SW 1271 (cell line): ENCODE data around the gene MYO18A.
"Not testable (repeated sequence)": the region's sequence is repeated elsewhere in the genome, so short reads cannot be mapped to it uniquely, and the experiment has no call there.

ENCODE experiments used
- DNase-seq, 2 experiments: peaks; one replicate each; lab custom pipeline; 2025; lab: John Stamatoyannopoulos, UW

MYO18A gene

DNA sequence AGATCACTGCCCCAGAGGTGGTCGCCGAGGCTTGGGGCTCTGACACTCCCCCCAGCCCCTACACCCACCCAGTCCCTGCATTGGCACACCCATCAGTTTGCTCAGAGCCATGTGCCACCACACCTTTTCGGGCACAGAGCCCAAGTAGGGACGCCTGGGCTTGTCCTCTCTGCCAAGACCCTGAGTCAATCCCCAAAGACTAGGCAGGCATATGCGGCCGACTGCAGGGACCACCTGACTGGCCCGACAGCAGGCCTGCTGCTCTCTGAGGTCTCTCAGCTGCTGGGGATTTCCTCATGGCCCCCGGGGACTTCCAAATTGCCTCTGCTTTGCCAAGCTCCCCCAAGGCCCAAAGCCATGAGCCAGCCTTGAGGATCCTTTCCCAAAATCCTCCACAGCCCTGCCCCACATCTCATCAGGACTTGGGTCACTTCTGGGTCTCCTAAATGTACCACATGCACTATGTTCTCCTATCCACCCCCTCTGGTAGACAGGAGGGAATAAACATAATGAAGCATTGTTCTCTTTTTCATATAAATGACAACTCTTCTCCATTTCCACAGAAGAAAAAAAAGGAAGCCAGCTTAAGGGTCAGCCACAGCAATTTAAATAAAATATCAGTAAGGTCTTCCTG lies 30.6 kb downstream of the MYO18A start:
- no peak for DNase-seq

DNA sequence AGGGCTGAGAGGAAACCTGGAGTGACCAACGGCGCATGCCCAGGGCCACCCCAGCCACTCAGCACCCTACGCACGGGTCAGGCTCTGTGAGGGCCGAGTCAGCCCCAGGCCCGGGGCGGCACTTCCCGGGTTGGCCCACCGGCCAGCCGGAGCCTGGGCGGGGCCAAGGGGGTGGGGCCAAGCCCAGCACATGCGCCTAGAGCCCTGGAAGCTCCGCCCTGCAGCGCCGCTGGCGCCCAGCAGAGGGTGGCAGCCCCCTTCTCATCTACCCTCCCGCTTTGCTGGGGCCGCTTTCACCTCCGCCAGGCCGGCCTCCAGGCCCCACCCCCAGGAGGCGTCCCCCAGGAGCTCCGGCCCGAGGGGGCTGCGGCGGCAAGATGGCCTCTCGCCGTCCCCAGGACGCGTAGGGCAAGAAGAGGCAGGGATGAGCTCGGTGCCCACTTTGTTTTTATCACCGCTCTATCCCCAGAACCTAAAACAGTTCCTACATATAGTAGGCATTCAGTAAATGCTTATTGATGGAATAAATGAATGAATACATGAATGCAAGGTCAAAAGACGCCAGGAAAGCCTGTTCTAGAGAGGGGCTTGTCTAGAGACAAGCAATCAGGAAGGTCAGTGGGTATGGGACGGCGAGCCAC lies 31.3 kb downstream of the MYO18A start:
- DNase-seq: peak; percentile 78 to 89

- no peak for DNase-seq
These were observed 31.9 kb downstream of the MYO18A start for GRCh38 chr17:29148257-29148789.

GRCh38 chr17:29147682-29148081 lies 32.5 kb downstream of the MYO18A start:
- no peak for DNase-seq

DNA sequence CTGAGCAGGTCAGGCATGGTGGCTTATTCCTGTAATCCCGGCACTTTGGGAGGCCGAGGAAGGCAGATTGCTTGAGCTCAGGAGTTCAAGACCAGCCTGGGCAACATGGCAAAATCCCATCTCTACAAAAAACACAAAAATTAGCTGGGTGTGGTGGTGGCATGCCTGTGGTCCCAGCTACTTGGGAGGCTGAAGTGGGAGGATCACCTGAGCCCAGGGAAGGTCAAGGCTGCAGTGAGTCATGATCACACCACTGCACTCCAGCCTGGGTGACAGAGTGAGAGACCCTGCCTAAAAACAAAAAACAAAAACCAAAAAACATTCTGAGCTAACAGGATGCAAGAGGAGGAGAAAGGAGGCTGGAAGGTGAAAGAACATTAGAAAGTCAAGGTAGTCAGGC lies 33.0 kb downstream of the MYO18A start:
- DNase-seq: not testable (repeated sequence)

DNA sequence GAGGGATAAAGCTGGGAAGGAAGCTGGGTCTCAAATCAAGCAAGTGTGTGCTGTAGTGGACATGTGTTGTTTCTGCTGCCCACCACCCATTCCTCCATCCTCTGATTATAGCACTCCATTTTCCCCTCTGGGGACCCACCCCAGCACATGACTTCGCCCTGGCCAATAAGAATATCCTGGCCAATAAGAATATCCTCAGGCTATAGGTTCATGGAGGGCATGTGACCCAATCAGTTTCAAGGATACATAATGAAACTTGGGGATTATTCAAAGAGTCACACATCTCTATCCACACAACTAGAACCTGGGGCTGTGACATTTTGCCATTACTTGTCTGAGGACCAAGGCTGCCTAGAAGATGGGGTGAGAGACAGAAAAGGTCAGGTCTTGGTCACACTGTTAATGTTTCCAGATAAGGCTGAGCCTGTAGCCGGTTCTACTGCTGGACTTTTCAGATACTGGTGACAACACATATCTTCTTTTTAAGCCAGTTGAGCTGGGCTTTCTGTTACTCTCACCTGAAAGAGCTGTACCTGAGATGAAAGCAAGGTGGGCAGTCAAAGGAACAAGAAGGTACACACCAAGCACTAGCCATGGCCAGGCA lies 33.7 kb downstream of the MYO18A start:
- no peak for DNase-seq

GRCh38 chr17:29145289-29146073 lies 34.7 kb downstream of the MYO18A start:
- peak in 1 of 2 experiments; percentile 77 for DNase-seq

DNA sequence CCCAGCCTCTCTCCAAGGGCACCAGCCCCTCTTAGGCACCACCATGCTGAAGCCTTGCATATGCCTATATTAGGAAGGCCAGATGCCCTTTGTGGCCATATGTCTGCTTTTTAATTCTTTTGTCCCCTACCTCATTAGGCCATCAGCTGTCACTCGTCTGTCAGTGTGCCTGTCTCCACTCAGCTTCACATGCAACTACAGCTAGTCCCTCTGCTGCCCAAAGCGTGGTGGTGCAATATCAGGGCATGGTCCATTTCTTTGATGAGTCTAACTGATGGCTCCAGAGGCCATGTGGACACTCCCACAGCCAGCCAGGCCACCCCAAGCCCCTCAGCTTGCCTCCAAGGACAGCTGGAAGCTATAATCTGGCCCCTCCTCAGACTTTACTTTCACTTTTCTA lies 36.3 kb downstream of the MYO18A start:
- DNase-seq: peak in 1 of 2 experiments; percentile 28

DNA sequence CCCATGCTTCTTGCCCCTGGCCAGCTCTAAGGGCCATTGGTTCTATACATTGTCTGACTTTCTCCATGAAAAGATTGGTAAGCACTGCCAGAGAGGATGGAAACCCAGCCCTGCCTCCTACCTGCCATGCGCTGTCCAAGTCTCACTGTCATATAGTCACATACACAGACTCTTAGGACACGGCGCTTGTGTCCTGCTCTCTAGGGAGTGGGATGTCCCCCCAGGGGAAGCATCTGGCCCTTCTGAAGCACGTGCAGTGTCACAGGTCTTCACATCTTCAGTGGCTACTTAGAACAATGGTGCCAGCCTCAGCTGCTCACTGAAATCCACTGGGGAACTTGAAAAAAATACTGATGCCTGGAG lies 38.7 kb downstream of the MYO18A start:
- DNase-seq: no peak

DNA sequence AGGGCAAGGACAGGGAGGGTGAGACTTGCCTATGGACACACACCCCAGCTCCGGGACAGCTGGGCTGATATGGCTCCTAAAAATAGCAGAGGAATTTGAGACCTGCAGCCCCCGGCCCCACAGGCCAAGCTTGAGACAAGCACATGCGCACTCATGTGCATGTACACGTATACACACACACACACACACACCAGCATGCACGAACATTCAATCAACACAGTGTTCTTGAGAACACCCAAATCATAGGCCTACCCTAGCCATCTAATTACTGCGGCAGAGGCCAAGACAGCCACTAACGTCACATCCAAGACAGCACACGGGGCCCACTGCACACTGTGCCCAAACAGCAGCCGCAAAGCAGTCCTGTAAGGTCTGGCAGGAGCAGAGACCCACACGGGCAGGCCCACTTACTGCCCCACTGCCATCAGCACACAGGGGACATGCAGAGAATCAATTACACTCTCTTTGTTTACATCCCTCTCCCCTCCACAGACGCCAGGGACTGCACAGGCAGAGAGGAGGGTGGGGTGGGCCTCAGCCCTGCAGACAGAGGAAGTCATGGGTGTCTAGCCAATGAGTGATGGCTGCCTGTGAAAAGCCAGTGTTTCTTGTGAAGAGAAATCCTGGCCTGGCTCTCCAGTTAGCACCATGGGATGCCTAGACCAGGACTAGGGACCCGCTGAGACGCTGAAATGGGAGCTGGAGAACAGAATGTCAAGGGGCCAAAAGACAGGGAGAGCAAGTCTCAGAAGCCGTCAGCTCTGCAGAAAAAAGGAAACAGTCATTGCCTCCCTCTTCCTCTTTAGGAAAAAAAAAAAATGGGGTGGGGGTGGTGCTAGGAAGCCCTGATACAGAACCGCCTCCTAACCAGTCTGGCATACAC lies 39.3 kb downstream of the MYO18A start:
- no peak for DNase-seq

- no peak for DNase-seq
These were observed 40.1 kb downstream of the MYO18A start for GRCh38 chr17:29140051-29140621.

DNA sequence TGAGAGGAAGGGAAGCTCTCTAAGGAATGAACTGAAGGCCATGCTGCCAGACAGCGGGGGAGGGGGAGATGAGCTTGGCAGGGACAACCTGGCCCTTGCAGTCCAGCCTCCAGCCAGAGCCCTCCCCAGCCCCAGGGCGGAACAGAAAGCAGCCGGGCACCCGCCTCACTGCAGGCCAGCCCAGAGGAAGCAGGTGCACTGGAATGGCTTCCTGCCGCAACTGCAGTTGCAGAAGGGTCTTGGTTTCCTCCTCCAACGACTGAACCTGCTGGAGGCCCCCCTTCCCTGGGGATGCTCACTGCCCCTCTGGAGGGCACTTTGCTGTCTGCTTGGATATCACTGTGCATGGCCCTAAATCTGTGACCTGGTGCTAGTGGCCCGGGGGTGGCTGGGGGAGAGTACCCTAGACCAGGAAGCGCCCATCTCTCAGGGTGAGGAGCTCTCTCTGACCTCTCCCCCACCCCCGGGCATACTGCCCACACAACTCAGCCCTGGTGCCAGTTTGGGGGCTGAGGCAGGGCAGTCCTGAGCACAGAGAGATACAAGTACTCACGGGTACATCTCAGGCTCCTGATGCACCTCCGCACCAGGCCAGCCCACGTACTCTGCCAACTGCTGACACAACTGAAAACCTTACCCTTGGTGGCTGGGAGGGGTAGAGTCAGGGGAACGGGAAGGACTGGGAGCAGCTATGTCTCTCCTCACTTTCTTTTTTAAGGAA lies 41.1 kb downstream of the MYO18A start:
- no peak for DNase-seq

DNA sequence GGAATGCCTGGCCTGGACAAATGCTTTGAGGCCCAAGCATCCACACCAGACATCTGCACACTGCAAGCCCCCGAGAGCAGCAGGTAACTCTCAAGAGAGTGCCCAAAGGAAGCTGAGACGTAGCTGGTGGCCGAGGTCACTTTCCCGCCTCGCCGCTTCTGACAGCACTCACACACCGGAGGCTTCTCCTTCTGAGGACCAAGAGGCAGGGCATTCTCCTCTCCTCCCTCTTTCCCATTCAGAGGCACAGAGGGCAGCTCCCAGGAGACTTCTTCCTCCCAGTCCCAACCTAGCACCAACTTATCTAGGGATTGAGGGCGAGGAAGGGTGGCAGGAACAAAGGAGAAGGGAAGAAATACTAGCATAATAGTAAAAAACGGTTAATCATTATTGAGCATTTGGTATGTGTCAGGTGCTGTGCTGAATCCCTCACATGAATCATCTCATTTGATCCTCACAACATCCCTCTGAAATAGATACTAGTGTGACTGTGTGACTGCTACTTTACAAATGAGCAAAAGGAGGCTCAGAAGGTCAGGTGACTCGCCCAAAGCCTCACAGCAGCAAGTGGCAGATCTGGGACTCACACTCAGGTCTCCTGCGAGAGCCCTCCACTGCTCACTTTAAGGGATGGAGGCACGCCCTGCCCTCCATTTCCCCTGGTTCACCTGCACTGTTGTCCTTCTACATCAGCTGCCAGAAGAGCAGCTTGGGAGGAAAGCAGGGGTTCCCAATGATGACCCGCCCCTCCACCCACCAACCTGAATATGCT lies 41.8 kb downstream of the MYO18A start:
- DNase-seq: no peak

GRCh38 chr17:29136998-29137730 lies 43.0 kb downstream of the MYO18A start:
- no peak for DNase-seq

- no peak for DNase-seq
These were observed 44.7 kb downstream of the MYO18A start for GRCh38 chr17:29135464-29135863.

DNA sequence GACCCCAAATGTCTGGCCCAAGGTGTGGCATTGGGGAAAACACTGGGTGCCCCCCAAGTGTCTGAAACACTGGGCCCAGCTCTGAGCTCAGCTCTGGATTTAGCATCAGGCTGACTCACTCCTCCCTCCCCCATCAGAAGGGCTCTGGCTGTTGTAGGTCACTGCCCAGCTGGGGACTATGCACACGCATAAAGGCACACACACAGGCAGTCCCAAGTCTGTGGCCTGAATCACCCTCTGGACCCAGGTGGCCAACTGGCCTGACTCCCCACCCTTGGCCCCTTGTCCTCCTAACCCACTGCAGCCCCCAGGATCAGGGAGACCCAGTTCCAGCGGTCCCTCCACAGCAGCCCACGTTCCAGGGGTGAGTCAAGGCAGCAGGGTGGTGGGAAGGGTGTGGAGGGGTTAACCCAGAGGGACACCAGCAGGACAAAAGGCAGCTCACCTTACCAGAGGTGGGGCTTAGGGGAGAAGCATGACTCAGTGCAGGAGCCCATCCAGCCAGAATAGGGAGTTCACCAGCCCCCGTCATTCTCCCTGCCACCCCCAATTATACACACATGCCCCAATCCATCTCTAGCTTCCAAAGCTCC lies 47.0 kb downstream of the MYO18A start:
- no peak for DNase-seq

DNA sequence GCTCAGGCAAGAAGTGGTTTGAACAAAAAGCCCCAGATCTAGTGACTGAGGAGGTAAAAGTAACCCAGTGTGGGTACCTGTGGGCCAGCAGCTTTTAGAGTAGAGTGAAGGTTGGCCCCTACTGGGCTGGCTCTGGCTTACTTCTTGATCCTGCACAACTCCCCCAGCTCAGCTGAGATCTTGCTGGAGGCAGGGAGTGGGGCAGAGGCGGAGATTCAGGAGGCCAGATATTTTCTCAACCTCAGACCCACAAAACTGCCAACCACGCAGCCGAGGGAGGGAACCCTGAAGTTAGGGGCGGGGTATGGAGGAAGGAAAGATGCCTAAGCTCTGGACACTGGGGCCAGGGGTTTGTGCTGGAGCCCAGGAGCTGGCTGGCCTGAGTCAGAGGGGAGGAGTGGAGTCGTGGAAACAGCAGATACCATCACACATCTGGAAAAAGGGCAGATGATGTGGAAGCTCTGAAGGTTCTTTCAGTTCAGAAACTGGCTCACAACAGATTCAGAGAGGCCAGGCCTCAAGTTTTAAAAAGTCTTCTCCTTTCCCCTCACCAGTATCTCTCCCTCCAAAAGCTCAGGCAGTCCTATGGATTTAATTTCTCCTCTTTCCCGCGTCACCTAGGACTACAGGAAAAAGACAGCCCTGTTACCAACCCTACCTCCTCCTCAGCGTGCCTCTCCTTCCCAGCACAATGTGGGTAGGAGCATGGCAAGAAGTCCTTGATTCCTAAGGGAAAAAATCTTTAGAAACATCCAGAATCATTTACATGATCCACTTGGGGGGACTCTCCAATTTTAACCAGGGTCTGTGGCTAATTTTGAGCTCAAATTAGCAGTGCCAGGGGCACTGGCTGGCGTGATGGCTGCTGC lies 48.1 kb downstream of the MYO18A start:
- DNase-seq: no peak

DNA sequence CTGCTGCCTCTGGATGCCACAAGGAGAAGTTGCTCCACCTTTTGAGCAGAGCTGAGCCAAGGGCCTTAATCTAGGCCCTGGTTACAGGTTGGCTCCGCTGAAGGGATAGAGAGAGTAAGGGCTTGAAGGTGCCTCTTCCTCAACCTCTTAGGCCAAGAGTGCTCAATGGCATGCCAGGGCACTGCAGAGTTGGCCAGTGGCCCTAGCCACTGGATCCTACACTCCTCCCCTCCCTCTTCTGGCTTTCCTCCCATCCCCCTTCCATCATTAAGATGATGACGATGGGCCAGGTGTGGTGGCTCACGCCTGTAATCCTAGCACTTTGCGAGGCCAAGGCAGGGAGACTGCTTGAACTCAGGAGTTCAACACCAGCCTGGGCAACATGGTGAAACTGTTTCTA lies 50.5 kb downstream of the MYO18A start:
- no peak for DNase-seq
